GM23248 (cell line): ENCODE data around the gene GALNT7. TPM values are rescaled to one million over a fixed set of nuclear protein-coding genes. Genes with fewer than 3 reads are reported as not detected.

Source experiments
- DNase-seq: peaks from one replicate; pipeline ENCODE4 v3.0.0-alpha.2; 2015
- H2AFZ ChIP-seq: fragments of 200-600 bp; sonication (generic); 2 replicates; pipeline ENCODE4 v1.6.1; 2016; ENCODE audit warnings: antibody characterized with exemption
- H3F3A ChIP-seq: fragments of 200-600 bp; sonication (generic); 2 replicates; pipeline ENCODE4 v1.6.1; 2016; ENCODE audit warnings: mild to moderate bottlenecking, antibody characterized with exemption, mixed run types; ENCODE audit not compliant: insufficient read depth
- H3K27ac ChIP-seq: fragments of 200-600 bp; sonication (generic); 2 replicates; pipeline ENCODE4 v1.5.1; 2016; ENCODE audit warnings: mild to moderate bottlenecking
- H3K27me3 ChIP-seq: fragments of 200-600 bp; sonication (generic); replicated peaks from 2 replicates; pipeline ENCODE4 v1.6.1; 2016; ENCODE audit warnings: mild to moderate bottlenecking; ENCODE audit not compliant: insufficient read depth
- H3K36me3 ChIP-seq: fragments of 200-600 bp; sonication (generic); 2 replicates; pipeline ENCODE4 v1.6.1; 2016; ENCODE audit warnings: low read depth, mild to moderate bottlenecking
- H3K4me1 ChIP-seq: fragments of 200-600 bp; sonication (generic); 2 replicates; pipeline ENCODE4 v1.6.1; 2016; ENCODE audit warnings: mild to moderate bottlenecking; ENCODE audit not compliant: insufficient read depth
- H3K4me2 ChIP-seq: fragments of 200-600 bp; sonication (generic); one replicate; pipeline ENCODE4 v1.6.1; 2016; ENCODE audit warnings: mild to moderate bottlenecking; ENCODE audit not compliant: unreplicated experiment
- H3K4me3 ChIP-seq: fragments of 200-600 bp; sonication (generic); 2 replicates; pipeline ENCODE4 v1.5.1; 2016; ENCODE audit warnings: mild to moderate bottlenecking
- H3K79me2 ChIP-seq: fragments of 200-600 bp; sonication (generic); 2 replicates; pipeline ENCODE4 v1.6.1; 2016; ENCODE audit warnings: mild to moderate bottlenecking; ENCODE audit not compliant: insufficient read depth
- H3K9ac ChIP-seq: fragments of 200-600 bp; sonication (generic); 2 replicates; pipeline ENCODE4 v1.6.1; 2016; ENCODE audit warnings: mild to moderate bottlenecking
- H3K9me2 ChIP-seq: fragments of 200-600 bp; sonication (generic); 2 replicates; pipeline ENCODE4 v1.6.1; 2016; ENCODE audit warnings: mixed run types, mild to moderate bottlenecking, moderate library complexity; ENCODE audit not compliant: insufficient read depth
- H3K9me3 ChIP-seq: fragments of 200-600 bp; sonication (generic); one replicate; pipeline ENCODE4 v1.6.1; 2017; ENCODE audit warnings: low read depth
- H4K20me1 ChIP-seq: fragments of 200-600 bp; sonication (generic); 2 replicates; pipeline ENCODE4 v1.6.0; 2016; ENCODE audit not compliant: insufficient read depth
- EZH2 ChIP-seq: fragments of 200-600 bp; sonication (generic); IDR thresholded peaks from 2 replicates; pipeline ENCODE4 v1.6.1; 2018; ENCODE audit warnings: antibody characterized with exemption, mild to moderate bottlenecking; ENCODE audit not compliant: insufficient read depth, poor library complexity, severe bottlenecking
- EZH2phosphoT487 ChIP-seq: fragments of 200-600 bp; sonication (generic); IDR thresholded peaks from 2 replicates; pipeline ENCODE4 v1.6.1; 2018; ENCODE audit warnings: antibody characterized with exemption, moderate library complexity, mild to moderate bottlenecking, low read depth; ENCODE audit not compliant: insufficient read depth
- WGBS, 2 experiments: methylation state at CpG; one replicate each; pipeline ENCODE4 v1.1.6; 2015 to 2017; ENCODE audit warnings: low lambda C conversion rate in 2 of 2, low coverage in 1 of 2; ENCODE audit errors: missing lambda C conversion rate in 2 of 2; 5-methylcytosine and 5-hydroxymethylcytosine counted together
- in situ Hi-C: fragments of 300-500 bp; cut with MboI; formaldehyde crosslinking; loops from 2 replicates; pipeline ENCODE4 v1.15.0; 2020
- polyA plus RNA-seq: library from polyadenylated mRNA; unstranded; fragments of >200 nt; fragmentation: Nextera tagmentation; extraction: Ambion mirVana; gene quantifications from 2 replicates; pipeline ENCODE4 v1.2.1, GENCODE V29; 2016
- total RNA-seq: library from RNA; depleted of rRNA; stranded (reverse); fragments of >200 nt; shearing (Covaris generic); gene quantifications from 2 replicates; pipeline ENCODE4 v1.2.3, GENCODE V29; 2014

The GALNT7 gene
- total and polyA plus RNA-seq, 2 experiments from 2014 or later: 5.8 to 13.1 TPM

GRCh38 chr4:173191623-173192041 is 23.0 kb downstream of the GALNT7 start:
- Histone ChIP-seq H3F3A (no peaks in the 10 kb centered on the region), H4K20me1 (no peaks in the 10 kb centered on the region), H3K9me3 (no peaks in the 10 kb centered on the region), H3K9ac (no peak overlapping the region), H3K79me2 (no peaks in the 10 kb centered on the region), H3K4me3 (no peak overlapping the region), H3K27ac (no peak overlapping the region), H3K27me3 (no peaks in the 10 kb centered on the region), H3K4me1 (peaks cover 16% of the 10 kb centered on the region), H2AFZ (no peak overlapping the region), H3K9me2 (no peaks in the 10 kb centered on the region), H3K4me2 (no peak overlapping the region), H3K36me3 (no peaks in the 10 kb centered on the region)
- in situ Hi-C loops: no loop called here
- WGBS, 2 experiments: 62% methylated on average over 3 of the region's 3 CpGs
- DNase-seq: peak; percentile 42
- TF ChIP-seq EZH2 (no peak), EZH2phosphoT487 (no peak)

DNA sequence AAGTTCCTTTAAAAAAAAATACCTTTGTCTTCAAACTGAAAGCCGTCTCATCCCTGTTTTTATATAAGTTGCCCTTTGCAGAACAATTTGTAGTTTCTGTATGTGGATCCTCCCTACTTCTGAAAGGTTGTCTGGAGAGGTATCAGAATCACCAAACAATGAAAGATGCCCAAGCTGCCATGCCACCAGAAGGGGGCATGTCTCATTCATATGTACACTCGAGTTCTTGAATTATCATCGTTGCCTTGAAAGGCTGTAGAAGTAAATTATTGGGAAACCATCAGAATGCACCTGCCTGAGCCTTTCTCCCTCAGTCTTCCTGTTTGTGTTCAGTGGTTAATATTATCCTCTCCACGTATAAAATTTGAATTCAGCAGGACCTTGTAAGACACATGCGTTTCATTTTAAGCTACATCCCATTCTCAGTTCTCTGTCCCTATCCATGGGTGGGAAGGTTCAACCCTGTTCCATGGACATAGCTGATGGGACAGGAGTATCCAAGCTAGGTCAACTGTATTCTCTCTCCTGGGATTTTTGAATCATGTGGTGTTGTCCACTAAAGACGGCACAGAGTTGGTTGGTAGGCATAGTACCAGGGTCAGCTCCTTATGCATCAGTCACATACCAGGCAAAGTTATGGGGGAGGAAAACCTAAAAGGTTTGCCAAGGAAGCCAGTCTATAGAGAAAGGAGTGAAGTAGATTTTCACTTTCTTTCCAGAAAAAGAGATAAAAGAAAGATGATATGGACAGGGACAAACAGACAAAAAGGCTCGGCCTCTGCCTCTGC is 24.0 kb downstream of the GALNT7 start:
- Histone ChIP-seq H3K36me3 (no peaks in the 10 kb centered on the region), H3K4me2 (no peak overlapping the region), H3K4me1 (peaks cover 12% of the 10 kb centered on the region), H3K27ac (no peak overlapping the region), H4K20me1 (no peaks in the 10 kb centered on the region), H3F3A (no peaks in the 10 kb centered on the region), H3K9ac (no peak overlapping the region), H3K27me3 (no peaks in the 10 kb centered on the region), H3K9me3 (no peaks in the 10 kb centered on the region), H2AFZ (no peak overlapping the region), H3K4me3 (no peak overlapping the region), H3K79me2 (no peaks in the 10 kb centered on the region), H3K9me2 (no peaks in the 10 kb centered on the region)
- in situ Hi-C loops: no loop called here
- 90% methylated on average over 7 of the region's 7 CpGs for WGBS, 2 experiments
- DNase-seq: no peak
- no peak for TF ChIP-seq EZH2
- no peak for TF ChIP-seq EZH2phosphoT487

DNA sequence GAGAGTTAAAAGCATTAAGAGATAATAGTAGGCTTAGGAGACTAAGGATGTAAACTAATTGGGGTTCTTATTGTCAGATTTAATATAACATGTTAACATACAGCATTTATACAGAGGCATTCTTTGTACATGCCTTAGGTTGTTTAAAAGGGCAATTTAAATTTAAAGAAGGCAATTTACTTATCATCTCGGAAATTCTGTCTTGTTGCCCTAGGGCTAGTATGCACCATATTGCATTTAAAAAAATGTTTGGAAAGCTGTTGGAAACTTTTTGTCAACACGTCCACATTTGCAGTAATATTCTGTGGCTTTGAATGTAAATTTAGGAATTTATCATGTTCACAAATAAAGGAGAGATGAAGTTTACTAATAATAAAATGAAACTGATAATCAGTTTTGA is 25.5 kb downstream of the GALNT7 start:
- H2AFZ ChIP-seq: no peak overlapping the region
- no peak overlapping the region for H3K4me3 ChIP-seq
- no peaks in the 10 kb centered on the region for H3K9me3 ChIP-seq
- H3K36me3 ChIP-seq: no peaks in the 10 kb centered on the region
- no peak overlapping the region for H3K4me2 ChIP-seq
- no peak overlapping the region for H3K27ac ChIP-seq
- H3K79me2 ChIP-seq: no peaks in the 10 kb centered on the region
- DNase-seq: no peak
- peaks cover 6% of the 10 kb centered on the region; the same call in 1 of the 2 replicates for H3K4me1 ChIP-seq
- WGBS, 2 experiments: 88 to 93% methylated on average over 2 of the region's 2 CpGs
- in situ Hi-C loops: no loop called here
- H3K9ac ChIP-seq: no peak overlapping the region
- H3K27me3 ChIP-seq: no peaks in the 10 kb centered on the region
- no peaks in the 10 kb centered on the region for H4K20me1 ChIP-seq
- H3K9me2 ChIP-seq: no peaks in the 10 kb centered on the region
- no peaks in the 10 kb centered on the region for H3F3A ChIP-seq
- no peak for TF ChIP-seq EZH2
- no peak for TF ChIP-seq EZH2phosphoT487

DNA sequence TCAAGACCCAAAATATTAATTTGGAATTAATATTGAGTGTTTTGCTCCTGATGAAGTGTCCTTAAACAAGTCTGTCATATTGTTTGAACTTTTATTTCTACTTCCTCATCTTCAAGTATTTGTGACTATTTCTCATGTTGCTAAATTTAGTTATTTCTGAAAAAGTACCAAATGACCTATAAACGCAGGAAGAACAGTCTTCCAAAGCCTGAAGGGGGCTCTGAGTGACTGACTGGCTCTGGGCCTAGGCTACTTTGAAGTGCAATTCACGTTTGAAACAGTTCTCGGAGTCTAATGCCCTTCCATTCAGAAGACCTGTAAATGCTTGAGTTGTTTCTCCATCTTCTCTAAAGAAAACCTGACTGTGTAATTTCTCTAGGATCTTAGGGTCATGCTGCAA is 26.5 kb downstream of the GALNT7 start:
- Histone ChIP-seq H3K9me2 (no peaks in the 10 kb centered on the region), H3F3A (no peaks in the 10 kb centered on the region), H4K20me1 (no peaks in the 10 kb centered on the region), H3K27ac (no peak overlapping the region), H3K36me3 (no peaks in the 10 kb centered on the region), H3K4me3 (no peak overlapping the region), H3K79me2 (no peaks in the 10 kb centered on the region), H2AFZ (no peak overlapping the region), H3K27me3 (no peaks in the 10 kb centered on the region), H3K4me1 (peaks cover 6% of the 10 kb centered on the region; the same call in 1 of the 2 replicates), H3K4me2 (no peak overlapping the region), H3K9me3 (no peaks in the 10 kb centered on the region), H3K9ac (no peak overlapping the region)
- 67 to 75% methylated on average over 3 of the region's 3 CpGs for WGBS, 2 experiments
- DNase-seq: no peak
- TF ChIP-seq EZH2phosphoT487 (no peak), EZH2 (no peak)
- in situ Hi-C loops: no loop called here
